Thyroid gland (tissue), 4 donors: ENCODE measurements around the gene UFL1.

Source experiments
- POLR2A ChIP-seq, 2 donors: fragments of 450-650 bp; IDR thresholded peaks; one replicate each; pipeline ENCODE4 v1.6.1; 2017; ENCODE audit warnings: antibody characterized with exemption in 2 of 2, mild to moderate bottlenecking in 2 of 2, moderate library complexity in 1 of 2
- TF ChIP-seq, protein P1 (sequence below), 6 experiments: fragments of 200-600 bp in 3 of 6; fragments of 450-650 bp in 3 of 6; sonication (generic) in 3 of 6; IDR thresholded peaks; one replicate each; pipeline ENCODE4 v1.5.1; 2016 to 2019; ENCODE audit warnings: antibody characterized with exemption in 6 of 6, mild to moderate bottlenecking in 2 of 6, inconsistent platforms in 1 of 6, moderate library complexity in 1 of 6

- TF ChIP-seq, protein P1, sequence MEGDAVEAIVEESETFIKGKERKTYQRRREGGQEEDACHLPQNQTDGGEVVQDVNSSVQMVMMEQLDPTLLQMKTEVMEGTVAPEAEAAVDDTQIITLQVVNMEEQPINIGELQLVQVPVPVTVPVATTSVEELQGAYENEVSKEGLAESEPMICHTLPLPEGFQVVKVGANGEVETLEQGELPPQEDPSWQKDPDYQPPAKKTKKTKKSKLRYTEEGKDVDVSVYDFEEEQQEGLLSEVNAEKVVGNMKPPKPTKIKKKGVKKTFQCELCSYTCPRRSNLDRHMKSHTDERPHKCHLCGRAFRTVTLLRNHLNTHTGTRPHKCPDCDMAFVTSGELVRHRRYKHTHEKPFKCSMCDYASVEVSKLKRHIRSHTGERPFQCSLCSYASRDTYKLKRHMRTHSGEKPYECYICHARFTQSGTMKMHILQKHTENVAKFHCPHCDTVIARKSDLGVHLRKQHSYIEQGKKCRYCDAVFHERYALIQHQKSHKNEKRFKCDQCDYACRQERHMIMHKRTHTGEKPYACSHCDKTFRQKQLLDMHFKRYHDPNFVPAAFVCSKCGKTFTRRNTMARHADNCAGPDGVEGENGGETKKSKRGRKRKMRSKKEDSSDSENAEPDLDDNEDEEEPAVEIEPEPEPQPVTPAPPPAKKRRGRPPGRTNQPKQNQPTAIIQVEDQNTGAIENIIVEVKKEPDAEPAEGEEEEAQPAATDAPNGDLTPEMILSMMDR (IDR thresholded peaks at IDR 0.05), result peak in 2 of 6 experiments; percentile 18 to 24
- TF ChIP-seq POLR2A (IDR thresholded peaks at IDR 0.05), result peak in 1 of 2 donors; percentile 97
Observed at GRCh38 chr6:96521644-96522464, at the start of gene UFL1.
